ENCODE measurements around the gene PCP4L1. TPM values are rescaled to one million over a fixed set of nuclear protein-coding genes. Genes with fewer than 3 reads are reported as not detected.
A peak's percentile ranks its signal among the peaks of the same experiment; 100 is the strongest.

PCP4L1 gene
- total RNA-seq, 1 experiment from 2014 or later = not detected

- no TSS peak for BruUV-seq (replicated peaks)
- DNase-seq (ENCODE audit: low read depth, low spot score) (no peak), ATAC-seq (no peak)
- POLR2A ChIA-PET = no interaction called here
- RAD21 ChIA-PET (ENCODE audit: low non-redundant PET in 1 of 2, low total read pairs in 2 of 2, uncharacterized antibody in 2 of 2, unreplicated experiment in 2 of 2) = no interaction called here
- H2AFZ ChIP-seq (ENCODE audit: low read depth, low read length, poor library complexity, severe bottlenecking) = no peak overlapping the region
- intact Hi-C loops (cut with micrococcal nuclease) = no loop called here
- no peak overlapping the region for H3K4me3 ChIP-seq (replicated peaks in 1 of 2; ENCODE audit: low read depth in 1 of 2, low read length in 2 of 2)
- 0 out of 2 replicates have a peak, but pooled peaks cover 3% of the 10 kb centered on the region for H3K9me2 ChIP-seq (ENCODE audit: insufficient read depth)
- no peaks in the 10 kb centered on the region for H3K9me3 ChIP-seq (ENCODE audit: control insufficient read depth in 1 of 2, insufficient read depth in 1 of 2, low read depth in 1 of 2, low read length in 2 of 2)
- H3K79me2 ChIP-seq (ENCODE audit: insufficient read depth, low read length) = no peaks in the 10 kb centered on the region
- H4K20me1 ChIP-seq (ENCODE audit: insufficient read depth) = no peaks in the 10 kb centered on the region
- no peaks in the 10 kb centered on the region for H3K27me3 ChIP-seq (ENCODE audit: insufficient read depth, low read length)
- no peak overlapping the region for H3K9ac ChIP-seq (ENCODE audit: low read length)
- CTCF ChIA-PET = no interaction called here
- TF ChIP-seq CEBPB (IDR thresholded peaks at IDR 0.05; ENCODE audit: low read depth) (no peak), SP1 (IDR thresholded peaks at IDR 0.05; ENCODE audit: low read depth) (no peak), FOSL1 (IDR thresholded peaks at IDR 0.05; ENCODE audit: low read depth) (no peak)
- H3K4me2 ChIP-seq (ENCODE audit: low read length) = no peak overlapping the region
- no peak overlapping the region for H3K27ac ChIP-seq (ENCODE audit: low read depth, low read length)
- H3K4me1 ChIP-seq (ENCODE audit: control insufficient read depth in 1 of 2, insufficient read depth in 2 of 2, low read length in 2 of 2) = no peaks in the 10 kb centered on the region
- peaks cover 2 to 4% of the 10 kb centered on the region in 2 experiments; a peak in 2 of 4 replicates for H3K36me3 ChIP-seq (ENCODE audit: control insufficient read depth in 1 of 2, insufficient read depth in 2 of 2, low read length in 2 of 2)
Measured at GRCh38 chr1:161219078-161219892, 39.3 kb upstream of the PCP4L1 start.

- ATAC-seq (no peak), DNase-seq (ENCODE audit: low read depth, low spot score) (no peak)
- Histone ChIP-seq H3K36me3 (ENCODE audit: control insufficient read depth in 1 of 2, insufficient read depth in 2 of 2, low read length in 2 of 2) (peaks cover 0 to 2% of the 10 kb centered on the region in 2 experiments; a peak in 1 of 4 replicates), H3K4me1 (ENCODE audit: control insufficient read depth in 1 of 2, insufficient read depth in 2 of 2, low read length in 2 of 2) (peaks cover under 1 to 1% of the 10 kb centered on the region in 2 experiments; a peak in 3 of 4 replicates), H3K4me3 (replicated peaks in 1 of 2; ENCODE audit: low read depth in 1 of 2, low read length in 2 of 2) (no peak overlapping the region), H3K9me2 (ENCODE audit: insufficient read depth) (0 out of 2 replicates have a peak, but pooled peaks cover 3% of the 10 kb centered on the region), H3K4me2 (ENCODE audit: low read length) (no peak overlapping the region), H4K20me1 (ENCODE audit: insufficient read depth) (no peaks in the 10 kb centered on the region), H3K9me3 (ENCODE audit: control insufficient read depth in 1 of 2, insufficient read depth in 1 of 2, low read depth in 1 of 2, low read length in 2 of 2) (no peaks in the 10 kb centered on the region), H3K79me2 (ENCODE audit: insufficient read depth, low read length) (no peaks in the 10 kb centered on the region), H3K27ac (ENCODE audit: low read depth, low read length) (no peak overlapping the region), H2AFZ (ENCODE audit: low read depth, low read length, poor library complexity, severe bottlenecking) (no peak overlapping the region), H3K27me3 (ENCODE audit: insufficient read depth, low read length) (no peaks in the 10 kb centered on the region), H3K9ac (ENCODE audit: low read length) (no peak overlapping the region)
- POLR2A ChIA-PET = no interaction called here
- RAD21 ChIA-PET (ENCODE audit: low non-redundant PET in 1 of 2, low total read pairs in 2 of 2, uncharacterized antibody in 2 of 2, unreplicated experiment in 2 of 2) = no interaction called here
- CTCF ChIA-PET = no interaction called here
- TF ChIP-seq MAX (IDR thresholded peaks at IDR 0.05) (no peak), TCF7L2 (IDR thresholded peaks at IDR 0.05; ENCODE audit: borderline replicate concordance, extremely low read depth, insufficient read depth, insufficient read length) (peak; percentile 46)
- intact Hi-C loops (cut with micrococcal nuclease) = no loop called here
- no TSS peak for BruUV-seq (replicated peaks)
Measured at GRCh38 chr1:161220002-161220401, 38.5 kb upstream of the PCP4L1 start.

Data from HCT116 (cell line).